Ascending aorta (tissue), 2 donors: ENCODE results near the gene ABCC3. TPM values are rescaled to one million over a fixed set of nuclear protein-coding genes. Genes with fewer than 3 reads are reported as not detected.

Experiments
- DNase-seq, 2 donors: peaks; one replicate each; pipeline ENCODE4 v3.0.0-alpha.2; 2019; ENCODE audit warnings: low spot score in 2 of 2
- H3K27ac ChIP-seq, 2 donors: fragments of 200-600 bp; sonication (generic); one replicate each; pipeline ENCODE4 v1.5.1; 2016 to 2017; ENCODE audit warnings: mild to moderate bottlenecking in 1 of 2
- H3K27me3 ChIP-seq: fragments of 200-600 bp; sonication (generic); one replicate; pipeline ENCODE4 v1.5.1; 2017
- H3K36me3 ChIP-seq, 2 donors: fragments of 200-600 bp; sonication (generic); one replicate each; pipeline ENCODE4 v1.5.1; 2016
- H3K4me1 ChIP-seq, 2 donors: fragments of 200-600 bp; sonication (generic); one replicate each; pipeline ENCODE4 v1.5.1; 2016 to 2017; ENCODE audit warnings: mild to moderate bottlenecking in 1 of 2
- H3K4me3 ChIP-seq, 2 donors: fragments of 200-600 bp; sonication (generic); one replicate each; pipeline ENCODE4 v1.5.1; 2016 to 2017; ENCODE audit warnings: mild to moderate bottlenecking in 1 of 2
- H3K9me3 ChIP-seq, 2 donors: fragments of 200-600 bp; sonication (generic); one replicate each; pipeline ENCODE4 v1.5.1; 2016
- intact Hi-C: fragments of 100-400 bp; cut with DNase I; formaldehyde crosslinking; loops from one replicate; pipeline ENCODE4 v1.15.1; 2023
- total RNA-seq: library from RNA; depleted of rRNA; stranded (reverse); fragments of >200 nt; gene quantifications from one replicate; pipeline ENCODE4 v1.1.0, GENCODE V29; 2016
- TF ChIP-seq, protein P1 (sequence below), 3 experiments: fragments of 200-600 bp in 2 of 3; fragments of 450-650 bp in 1 of 3; sonication (generic) in 2 of 3; IDR thresholded peaks; one replicate each; pipeline ENCODE4 v1.5.1; 2016 to 2019; ENCODE audit warnings: antibody characterized with exemption in 3 of 3, mild to moderate bottlenecking in 1 of 3, moderate library complexity in 1 of 3

Gene ABCC3, protein sequence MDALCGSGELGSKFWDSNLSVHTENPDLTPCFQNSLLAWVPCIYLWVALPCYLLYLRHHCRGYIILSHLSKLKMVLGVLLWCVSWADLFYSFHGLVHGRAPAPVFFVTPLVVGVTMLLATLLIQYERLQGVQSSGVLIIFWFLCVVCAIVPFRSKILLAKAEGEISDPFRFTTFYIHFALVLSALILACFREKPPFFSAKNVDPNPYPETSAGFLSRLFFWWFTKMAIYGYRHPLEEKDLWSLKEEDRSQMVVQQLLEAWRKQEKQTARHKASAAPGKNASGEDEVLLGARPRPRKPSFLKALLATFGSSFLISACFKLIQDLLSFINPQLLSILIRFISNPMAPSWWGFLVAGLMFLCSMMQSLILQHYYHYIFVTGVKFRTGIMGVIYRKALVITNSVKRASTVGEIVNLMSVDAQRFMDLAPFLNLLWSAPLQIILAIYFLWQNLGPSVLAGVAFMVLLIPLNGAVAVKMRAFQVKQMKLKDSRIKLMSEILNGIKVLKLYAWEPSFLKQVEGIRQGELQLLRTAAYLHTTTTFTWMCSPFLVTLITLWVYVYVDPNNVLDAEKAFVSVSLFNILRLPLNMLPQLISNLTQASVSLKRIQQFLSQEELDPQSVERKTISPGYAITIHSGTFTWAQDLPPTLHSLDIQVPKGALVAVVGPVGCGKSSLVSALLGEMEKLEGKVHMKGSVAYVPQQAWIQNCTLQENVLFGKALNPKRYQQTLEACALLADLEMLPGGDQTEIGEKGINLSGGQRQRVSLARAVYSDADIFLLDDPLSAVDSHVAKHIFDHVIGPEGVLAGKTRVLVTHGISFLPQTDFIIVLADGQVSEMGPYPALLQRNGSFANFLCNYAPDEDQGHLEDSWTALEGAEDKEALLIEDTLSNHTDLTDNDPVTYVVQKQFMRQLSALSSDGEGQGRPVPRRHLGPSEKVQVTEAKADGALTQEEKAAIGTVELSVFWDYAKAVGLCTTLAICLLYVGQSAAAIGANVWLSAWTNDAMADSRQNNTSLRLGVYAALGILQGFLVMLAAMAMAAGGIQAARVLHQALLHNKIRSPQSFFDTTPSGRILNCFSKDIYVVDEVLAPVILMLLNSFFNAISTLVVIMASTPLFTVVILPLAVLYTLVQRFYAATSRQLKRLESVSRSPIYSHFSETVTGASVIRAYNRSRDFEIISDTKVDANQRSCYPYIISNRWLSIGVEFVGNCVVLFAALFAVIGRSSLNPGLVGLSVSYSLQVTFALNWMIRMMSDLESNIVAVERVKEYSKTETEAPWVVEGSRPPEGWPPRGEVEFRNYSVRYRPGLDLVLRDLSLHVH (N-terminal part only)
- 30.2 TPM for total RNA-seq

DNA sequence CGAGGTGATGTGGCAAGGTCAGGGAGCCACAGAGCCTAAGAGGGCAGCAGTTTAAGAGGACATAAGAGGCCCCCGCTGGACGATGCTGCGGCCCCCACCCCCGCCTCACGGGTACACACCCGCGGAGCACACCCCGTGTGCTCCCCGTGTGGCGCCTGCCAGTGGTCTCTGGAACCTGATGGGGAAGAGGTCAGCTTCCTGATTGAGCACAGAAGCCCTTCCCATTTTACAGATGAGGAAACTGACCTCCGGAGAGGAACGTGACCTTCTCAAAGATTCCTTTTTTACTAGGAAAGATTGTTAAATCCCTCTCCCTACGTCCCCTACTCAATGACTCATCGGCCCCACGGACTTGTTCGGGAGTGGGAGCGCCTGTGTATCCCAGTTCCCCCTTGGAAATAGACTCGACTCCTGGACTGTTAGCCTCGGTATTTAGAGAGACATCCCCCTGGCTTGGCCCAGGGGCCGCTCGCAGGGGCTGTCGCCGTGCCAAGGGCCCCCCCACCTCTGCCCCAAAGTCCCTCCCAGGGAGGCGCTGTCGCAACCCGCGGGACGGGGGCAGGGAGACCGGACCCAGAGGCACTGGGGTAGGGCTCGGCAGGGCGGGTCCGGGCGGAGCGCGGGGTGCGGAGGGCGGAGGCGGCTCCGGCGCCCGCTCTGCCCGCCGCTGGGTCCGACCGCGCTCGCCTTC is at the start of gene ABCC3:
ABCC3 (plus strand) TSS at position 658 of the 691 bp plus-strand sequence. CDS start 56 bp downstream, outside the sequence.
- intact Hi-C loops = loop anchor here (5.0 kb wide), 1 partner anchor 72 kb away; the partner anchor contains the start of gene CACNA1G
- peak in 1 of 2 donors; percentile 78 for DNase-seq
- H3K27ac ChIP-seq = peak within 1 kb of the TSS in 1 of 2 donors; percentile 24
- no peaks in the 10 kb centered on the region for H3K27me3 ChIP-seq
- no peaks in the 10 kb centered on the region for H3K36me3 ChIP-seq
- no peaks in the 10 kb centered on the region for H3K9me3 ChIP-seq
- TF ChIP-seq, protein P1, sequence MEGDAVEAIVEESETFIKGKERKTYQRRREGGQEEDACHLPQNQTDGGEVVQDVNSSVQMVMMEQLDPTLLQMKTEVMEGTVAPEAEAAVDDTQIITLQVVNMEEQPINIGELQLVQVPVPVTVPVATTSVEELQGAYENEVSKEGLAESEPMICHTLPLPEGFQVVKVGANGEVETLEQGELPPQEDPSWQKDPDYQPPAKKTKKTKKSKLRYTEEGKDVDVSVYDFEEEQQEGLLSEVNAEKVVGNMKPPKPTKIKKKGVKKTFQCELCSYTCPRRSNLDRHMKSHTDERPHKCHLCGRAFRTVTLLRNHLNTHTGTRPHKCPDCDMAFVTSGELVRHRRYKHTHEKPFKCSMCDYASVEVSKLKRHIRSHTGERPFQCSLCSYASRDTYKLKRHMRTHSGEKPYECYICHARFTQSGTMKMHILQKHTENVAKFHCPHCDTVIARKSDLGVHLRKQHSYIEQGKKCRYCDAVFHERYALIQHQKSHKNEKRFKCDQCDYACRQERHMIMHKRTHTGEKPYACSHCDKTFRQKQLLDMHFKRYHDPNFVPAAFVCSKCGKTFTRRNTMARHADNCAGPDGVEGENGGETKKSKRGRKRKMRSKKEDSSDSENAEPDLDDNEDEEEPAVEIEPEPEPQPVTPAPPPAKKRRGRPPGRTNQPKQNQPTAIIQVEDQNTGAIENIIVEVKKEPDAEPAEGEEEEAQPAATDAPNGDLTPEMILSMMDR (IDR thresholded peaks at IDR 0.05) = no peak
- H3K4me1 ChIP-seq = peaks cover 13 to 25% of the 10 kb centered on the region in 2 donors
- peak within 1 kb of the TSS; percentile 63 to 79 for H3K4me3 ChIP-seq

DNA sequence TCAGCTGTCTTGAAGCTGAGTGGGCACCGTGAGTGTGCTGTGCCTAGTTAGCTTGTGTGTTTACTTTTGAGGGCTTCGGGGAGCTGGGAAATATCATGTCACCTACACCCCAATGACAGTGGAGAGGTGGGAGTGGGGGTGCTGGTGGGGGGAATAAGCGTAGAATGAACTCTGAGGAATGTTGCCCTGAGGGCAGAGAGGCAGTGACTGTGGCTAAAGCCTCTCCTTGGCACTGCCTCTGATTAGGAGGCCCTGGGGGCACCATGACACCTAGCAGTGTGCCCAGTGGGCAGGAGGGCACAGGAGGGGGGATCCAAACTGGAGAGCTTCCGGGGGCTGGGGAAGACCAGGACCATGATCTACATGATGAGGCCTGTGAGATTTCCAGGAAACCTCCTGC is 49.3 kb upstream of the ABCC3 start:
- H3K4me1 ChIP-seq = peaks cover 5 to 18% of the 10 kb centered on the region in 2 donors
- intact Hi-C loops = no loop called here
- no peak overlapping the region for H3K27ac ChIP-seq
- H3K27me3 ChIP-seq = peaks cover 4% of the 10 kb centered on the region
- no peak for DNase-seq
- H3K36me3 ChIP-seq = no peaks in the 10 kb centered on the region
- TF ChIP-seq, protein P1 (IDR thresholded peaks at IDR 0.05) = no peak
- no peak overlapping the region for H3K4me3 ChIP-seq
- no peaks in the 10 kb centered on the region for H3K9me3 ChIP-seq

DNA sequence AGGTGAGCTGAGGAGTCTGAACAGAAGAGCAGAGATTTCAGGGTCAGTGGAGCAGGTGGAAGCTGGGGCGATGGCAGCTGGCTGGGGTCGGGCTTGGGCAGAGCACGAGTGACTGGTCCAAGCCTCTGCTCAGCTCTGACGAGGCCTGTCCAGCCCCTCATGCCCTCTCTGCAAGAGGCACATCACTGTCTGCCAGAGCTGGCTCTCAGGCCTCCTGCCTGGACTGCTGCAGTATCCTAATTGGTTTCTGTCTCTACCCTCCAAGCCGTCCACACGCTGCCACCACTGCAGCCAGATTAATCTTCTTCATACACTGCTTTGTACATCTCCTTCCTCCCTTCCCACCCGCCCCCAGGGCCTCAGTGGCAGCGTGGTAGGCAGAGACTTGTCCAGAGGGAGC is 48.8 kb upstream of the ABCC3 start:
- no peak for DNase-seq
- intact Hi-C loops = no loop called here
- Histone ChIP-seq H3K36me3 (no peaks in the 10 kb centered on the region), H3K9me3 (no peaks in the 10 kb centered on the region), H3K4me3 (no peak overlapping the region), H3K4me1 (peaks cover 5 to 18% of the 10 kb centered on the region in 2 donors), H3K27ac (no peak overlapping the region), H3K27me3 (no peaks in the 10 kb centered on the region)
- TF ChIP-seq, protein P1 (IDR thresholded peaks at IDR 0.05) = no peak

DNA sequence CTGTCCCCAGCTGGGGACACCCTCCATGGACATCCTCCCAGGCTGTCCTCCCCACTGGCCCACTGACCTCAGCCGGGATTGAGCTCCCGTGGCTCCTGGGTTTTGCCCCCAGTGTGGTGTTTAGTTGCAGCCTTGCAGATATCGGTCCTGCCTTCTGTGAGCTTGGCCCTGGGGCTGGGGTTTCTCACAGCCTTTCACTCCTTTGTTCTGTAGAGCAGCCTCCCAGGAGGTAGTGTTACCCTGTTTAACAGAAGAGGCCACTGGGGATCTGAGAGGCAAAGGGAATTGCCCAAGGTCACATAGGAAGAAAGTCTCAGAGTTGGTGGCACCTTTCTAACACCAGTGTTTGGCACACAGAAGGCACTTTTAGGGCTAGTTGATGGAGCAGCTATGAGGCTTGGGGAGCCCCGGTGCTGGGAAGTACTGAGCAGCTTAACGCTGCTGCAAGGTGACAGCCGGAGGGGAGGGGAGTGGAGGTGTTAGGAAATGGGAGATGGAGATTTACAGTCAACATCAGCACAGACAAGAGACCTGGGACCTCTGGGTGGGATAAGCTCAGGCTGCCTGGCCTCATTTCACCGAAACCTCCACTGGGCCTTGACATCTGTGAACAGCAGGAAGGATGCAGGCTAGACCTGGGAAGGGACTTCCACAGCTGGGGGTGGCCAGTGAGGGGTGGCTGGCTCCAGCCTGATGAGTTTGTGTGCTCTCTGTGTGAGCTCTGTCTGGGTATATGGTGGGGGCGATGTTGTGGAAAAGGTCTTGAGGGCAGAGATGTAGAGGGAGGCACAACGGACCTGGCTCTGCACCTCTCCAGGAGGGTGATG is 48.0 kb upstream of the ABCC3 start:
- no peaks in the 10 kb centered on the region for H3K27me3 ChIP-seq
- no peak overlapping the region for H3K4me3 ChIP-seq
- no peak for DNase-seq
- peaks cover 5 to 18% of the 10 kb centered on the region in 2 donors for H3K4me1 ChIP-seq
- no peaks in the 10 kb centered on the region for H3K36me3 ChIP-seq
- no peaks in the 10 kb centered on the region for H3K9me3 ChIP-seq
- intact Hi-C loops = no loop called here
- no peak overlapping the region for H3K27ac ChIP-seq
- TF ChIP-seq, protein P1 (IDR thresholded peaks at IDR 0.05) = no peak
